GM18507 (cell line): ENCODE results near the gene ZNF557.
A peak's percentile ranks its signal among the peaks of the same experiment; 100 is the strongest.
"Not testable (repeated sequence)": the region's sequence is repeated elsewhere in the genome, so short reads cannot be mapped to it uniquely, and the experiment has no call there.

Experiments used
- DNase-seq: peaks from one replicate; pipeline ENCODE4 v3.0.0; 2011; ENCODE audit warnings: low read depth; ENCODE audit not compliant: insufficient read length; ENCODE audit errors: extremely low spot score
- FAIRE-seq: peaks from 2 replicates; lab custom pipeline; 2011; peaks lifted over from hg19 to GRCh38; lab: Jason Lieb, UNC

The ZNF557 gene

DNA sequence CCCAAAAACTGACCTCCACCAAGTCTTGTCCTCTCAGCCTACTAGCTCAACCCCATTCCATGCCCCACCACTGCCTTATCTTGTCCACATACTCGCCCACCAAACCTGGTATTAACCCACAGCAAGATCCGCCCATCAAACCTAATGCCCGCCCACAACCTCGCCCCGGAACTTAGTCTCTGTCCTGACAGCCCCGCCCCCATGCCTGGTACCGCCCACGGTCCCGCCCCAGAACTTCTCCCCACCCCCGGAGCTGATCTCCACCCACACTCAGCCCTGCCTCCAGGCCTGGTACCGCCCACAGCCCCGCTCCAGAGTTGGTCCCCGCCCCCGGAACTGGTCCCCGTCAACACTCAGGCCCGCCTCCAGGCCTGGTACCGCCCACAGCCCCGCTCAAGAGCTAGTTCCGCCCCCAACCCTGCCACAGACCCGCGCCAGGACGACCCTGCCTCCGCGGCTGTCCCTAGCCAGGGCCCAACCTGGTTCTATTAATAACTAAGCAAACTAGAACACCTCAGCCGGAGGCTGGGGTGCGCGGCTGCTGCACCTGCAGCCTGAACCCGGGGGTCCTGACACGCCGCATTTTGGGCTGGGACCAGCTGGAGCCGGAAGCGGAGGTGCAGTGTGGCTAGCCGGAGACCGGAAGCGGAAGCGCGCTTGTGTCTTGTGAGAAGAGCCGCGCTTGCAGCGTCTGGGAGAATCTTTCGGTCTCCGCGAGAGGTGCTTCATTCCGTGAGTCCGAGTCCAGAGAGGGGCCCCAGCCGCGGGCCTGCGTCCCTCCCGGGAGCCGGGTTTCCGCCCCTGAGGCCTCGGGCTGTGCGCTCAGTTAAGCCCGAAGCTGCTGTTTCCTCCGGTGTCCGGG is at the start of gene ZNF557:
ZNF557 (plus strand) TSS at position 662 of the 862 bp plus-strand sequence. CDS start 5,372 bp downstream, outside the sequence.
- peak; percentile 89 for DNase-seq
- FAIRE-seq: peak; percentile 98

GRCh38 chr19:7021331-7021730 is 48.2 kb upstream of the ZNF557 start, which contains the start of gene MBD3L2B:
MBD3L2B (minus strand) TSS chr19:7021431; CDS start chr19:7021397, 34 bp downstream.
- FAIRE-seq, DNase-seq: not testable (repeated sequence)

- FAIRE-seq, DNase-seq: not testable (repeated sequence)
Observed at GRCh38 chr19:7028790-7029189, 40.7 kb upstream of the ZNF557 start.

- not testable (repeated sequence) for FAIRE-seq
Observed at GRCh38 chr19:7030278-7030677, 39.2 kb upstream of the ZNF557 start, which contains the start of gene MBD3L5. MBD3L5 (plus strand) TSS chr19:7030578; CDS start chr19:7030612, 34 bp downstream.

DNA sequence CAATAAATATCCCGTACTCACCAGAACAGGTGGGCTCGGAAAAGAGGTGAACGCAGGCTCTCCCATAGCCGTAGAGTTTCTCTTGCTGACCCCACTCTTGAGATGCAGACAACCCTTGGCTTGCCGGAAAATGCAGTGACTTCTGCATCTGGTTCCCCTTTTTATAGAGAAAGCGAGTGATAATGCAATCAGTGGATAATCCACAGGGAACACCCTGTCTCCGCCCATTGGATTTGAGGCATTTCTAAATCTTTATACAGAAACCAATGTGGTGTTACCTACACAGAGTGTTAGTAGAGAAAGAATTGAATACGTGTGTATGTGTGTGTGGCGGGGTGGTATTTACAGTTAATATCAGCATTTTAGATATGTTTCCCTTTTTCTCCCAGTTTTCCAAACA is 29.4 kb upstream of the ZNF557 start, which contains the start of gene MBD3L4:
MBD3L4 (minus strand) TSS at position 101 of the 400 bp plus-strand sequence; CDS start at position 66, 35 bp downstream.
- FAIRE-seq, DNase-seq: not testable (repeated sequence)

More at GRCh38 chr19:7030278-7030677, 39.2 kb upstream of the ZNF557 start, which contains the start of gene MBD3L5:
- not testable (repeated sequence) for DNase-seq

GRCh38 chr19:7041563-7041962 is 27.9 kb upstream of the ZNF557 start:
- FAIRE-seq, DNase-seq: not testable (repeated sequence)

DNA sequence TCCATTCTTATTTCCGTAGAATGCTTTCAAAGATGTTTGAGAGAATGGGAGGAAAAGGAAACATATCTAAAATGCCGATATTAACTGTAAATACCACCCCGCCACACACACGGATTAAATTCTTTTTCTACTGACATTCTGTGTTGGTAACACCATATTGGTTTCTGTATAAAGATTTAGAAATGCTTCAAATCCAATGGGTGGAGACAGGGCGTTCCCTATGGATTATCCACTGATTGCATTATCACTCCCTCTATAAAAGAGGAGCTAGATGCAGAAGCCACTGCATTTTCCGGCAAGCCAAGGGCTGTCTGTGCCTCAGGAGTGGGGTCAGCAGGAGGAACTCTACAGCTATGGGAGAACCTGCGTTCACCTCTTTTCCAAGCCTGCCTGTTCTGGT is 20.5 kb upstream of the ZNF557 start, which contains the start of gene MBD3L2:
MBD3L2 (plus strand) TSS at position 301 of the 400 bp plus-strand sequence; CDS start at position 354, 53 bp downstream.
- FAIRE-seq: not testable (repeated sequence)

GRCh38 chr19:7051421-7051820 is 18.1 kb upstream of the ZNF557 start:
- DNase-seq, FAIRE-seq: not testable (repeated sequence)

More for the DNA sequence above, 20.5 kb upstream of the ZNF557 start, which contains the start of gene MBD3L2:
- not testable (repeated sequence) for DNase-seq

DNA sequence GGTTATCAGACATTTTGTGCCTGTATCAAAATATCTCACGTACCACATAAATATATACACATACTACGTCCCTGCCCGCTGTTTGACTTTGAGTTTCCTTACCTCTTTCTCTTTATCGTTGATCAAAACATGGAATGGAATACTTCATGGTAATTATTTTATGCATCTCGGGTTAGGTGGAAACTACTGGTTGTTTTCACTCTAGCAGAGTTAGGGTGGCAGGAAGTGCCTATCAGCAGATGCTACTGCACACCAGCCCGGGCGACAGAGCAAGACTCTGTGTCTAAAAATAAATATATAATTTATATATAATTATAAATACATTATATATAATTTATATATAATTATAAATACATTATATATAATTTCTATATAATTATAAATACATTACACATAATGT is 16.6 kb upstream of the ZNF557 start:
- DNase-seq, FAIRE-seq: not testable (repeated sequence)

DNA sequence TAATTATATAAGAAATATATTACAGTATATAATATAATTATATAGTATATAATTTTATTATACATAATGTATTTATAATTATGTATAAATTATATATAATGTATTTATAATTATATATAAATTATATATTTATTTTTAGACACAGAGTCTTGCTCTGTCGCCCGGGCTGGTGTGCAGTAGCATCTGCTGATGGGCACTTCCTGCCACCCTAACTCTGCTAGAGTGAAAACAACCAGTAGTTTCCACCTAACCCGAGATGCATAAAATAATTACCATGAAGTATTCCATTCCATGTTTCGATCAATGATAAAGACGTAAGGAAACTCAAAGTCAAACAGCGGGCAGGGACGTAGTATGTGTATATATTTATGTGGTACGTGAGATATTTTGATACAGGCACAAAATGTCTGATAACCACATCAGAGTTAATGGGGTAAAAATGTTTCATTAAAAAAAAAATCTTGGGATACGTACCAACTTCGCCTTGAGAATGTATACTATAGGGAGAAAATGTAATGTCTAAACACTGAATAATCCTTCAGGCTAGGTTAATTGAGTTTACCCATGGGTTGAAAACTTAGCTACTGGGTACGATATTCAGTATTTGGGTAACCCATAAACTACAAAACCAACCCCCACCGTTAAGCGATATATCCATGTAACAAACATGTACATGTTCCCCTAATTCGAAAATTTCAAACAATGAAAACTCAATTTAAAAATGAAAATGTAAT is 14.7 kb upstream of the ZNF557 start:
- not testable (repeated sequence) for DNase-seq, FAIRE-seq

- FAIRE-seq, DNase-seq: not testable (repeated sequence)
Observed at GRCh38 chr19:7055679-7056078, 13.8 kb upstream of the ZNF557 start.

- DNase-seq, FAIRE-seq: not testable (repeated sequence)
Observed at GRCh38 chr19:7056371-7056770, 13.1 kb upstream of the ZNF557 start.

DNA sequence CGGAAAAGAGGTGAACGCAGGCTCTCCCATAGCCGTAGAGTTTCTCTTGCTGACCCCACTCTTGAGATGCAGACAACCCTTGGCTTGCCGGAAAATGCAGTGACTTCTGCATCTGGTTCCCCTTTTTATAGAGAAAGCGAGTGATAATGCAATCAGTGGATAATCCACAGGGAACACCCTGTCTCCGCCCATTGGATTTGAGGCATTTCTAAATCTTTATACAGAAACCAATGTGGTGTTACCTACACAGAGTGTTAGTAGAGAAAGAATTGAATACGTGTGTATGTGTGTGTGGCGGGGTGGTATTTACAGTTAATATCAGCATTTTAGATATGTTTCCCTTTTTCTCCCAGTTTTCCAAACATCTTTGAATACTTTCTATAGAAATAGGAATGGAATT is 10.9 kb upstream of the ZNF557 start, which contains the start of gene MBD3L3:
MBD3L3 (minus strand) TSS at position 101 of the 400 bp plus-strand sequence; CDS start at position 30, 71 bp downstream.
- not testable (repeated sequence) for DNase-seq, FAIRE-seq

- FAIRE-seq, DNase-seq: not testable (repeated sequence)
Observed at GRCh38 chr19:7059977-7060376, 9.5 kb upstream of the ZNF557 start.

DNA sequence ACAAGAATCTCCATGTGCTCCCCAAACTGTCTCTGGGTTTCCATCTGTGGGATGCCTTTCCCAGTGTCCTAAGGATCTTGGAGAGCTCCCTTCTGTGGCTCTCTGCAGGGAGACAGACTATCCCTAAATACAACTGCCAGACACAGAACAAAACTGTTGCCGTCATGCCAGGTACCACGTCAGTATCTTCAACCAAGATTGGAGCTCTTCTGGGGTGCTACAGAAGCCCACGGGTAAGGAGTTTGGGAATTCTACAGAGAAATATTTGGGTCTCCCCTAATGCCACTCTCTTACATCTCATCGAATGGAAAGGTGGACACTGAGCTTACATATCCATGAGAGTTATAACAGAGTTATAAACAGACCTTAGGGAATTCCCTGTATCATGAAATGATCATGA is 6.2 kb upstream of the ZNF557 start:
- no peak for FAIRE-seq
- no peak for DNase-seq

- no peak for FAIRE-seq
- no peak for DNase-seq
Observed at GRCh38 chr19:7063764-7064418, 5.6 kb upstream of the ZNF557 start.

DNA sequence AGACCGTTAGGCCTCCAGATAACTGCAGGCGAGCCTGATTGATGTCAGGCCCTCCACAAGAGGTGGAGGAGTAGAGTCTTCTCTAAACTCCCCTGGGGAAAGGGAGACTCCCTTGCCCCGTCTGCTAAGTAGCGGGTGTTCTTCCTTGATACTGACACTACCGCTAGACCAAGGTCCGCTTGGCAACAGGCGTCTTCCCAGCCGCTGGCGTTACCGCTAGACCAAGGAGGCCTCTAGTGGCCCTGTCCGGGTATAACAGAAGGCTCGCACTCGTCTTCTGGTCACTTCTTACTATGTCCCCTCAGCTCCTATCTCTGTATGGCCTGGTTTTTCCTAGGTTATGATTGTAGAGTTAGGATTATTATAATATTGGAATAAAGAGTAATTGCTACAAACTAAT is 2.4 kb upstream of the ZNF557 start:
- not testable (repeated sequence) for DNase-seq, FAIRE-seq

GRCh38 chr19:7067716-7068115 is 1.8 kb upstream of the ZNF557 start:
- no peak for DNase-seq
- no peak for FAIRE-seq

- no peak for DNase-seq
- no peak for FAIRE-seq
Observed at GRCh38 chr19:7068599-7068998, 904 bp upstream of the ZNF557 start.
